Measurements from ENCODE around the gene PIK3R2.
A peak's percentile ranks its signal among the peaks of the same experiment; 100 is the strongest.
"Not testable (repeated sequence)": the region's sequence is repeated elsewhere in the genome, so short reads cannot be mapped to it uniquely, and the experiment has no call there.

The PIK3R2 gene

GRCh38 chr19:18155095-18156087 is 2.4 kb downstream of the PIK3R2 start:
- DNase-seq (ENCODE audit: low read depth), result no peak

GRCh38 chr19:18156268-18156667 is 3.3 kb downstream of the PIK3R2 start:
- DNase-seq (ENCODE audit: low read depth), result no peak

- no peak for DNase-seq (ENCODE audit: low read depth)
Observed at GRCh38 chr19:18156841-18157464, 4.0 kb downstream of the PIK3R2 start.

GRCh38 chr19:18157465-18158063 is 4.6 kb downstream of the PIK3R2 start:
- no peak for DNase-seq (ENCODE audit: low read depth)

- no peak for DNase-seq (ENCODE audit: low read depth)
Observed at GRCh38 chr19:18158467-18158866, 5.5 kb downstream of the PIK3R2 start.

- not testable (repeated sequence) for DNase-seq (ENCODE audit: low read depth)
Observed at GRCh38 chr19:18159059-18159616, 6.2 kb downstream of the PIK3R2 start.

GRCh38 chr19:18159810-18160209 is 6.8 kb downstream of the PIK3R2 start:
- no peak for DNase-seq (ENCODE audit: low read depth)

- DNase-seq (ENCODE audit: low read depth), result no peak
Observed at GRCh38 chr19:18160493-18160970, 7.6 kb downstream of the PIK3R2 start.

GRCh38 chr19:18160971-18161635 is 8.1 kb downstream of the PIK3R2 start:
- DNase-seq (ENCODE audit: low read depth), result peak; percentile 62

- no peak for DNase-seq (ENCODE audit: low read depth)
Observed at GRCh38 chr19:18161636-18162002, 8.7 kb downstream of the PIK3R2 start.

- DNase-seq (ENCODE audit: low read depth), result no peak
Observed at GRCh38 chr19:18164072-18164471, 11.1 kb downstream of the PIK3R2 start.

- DNase-seq (ENCODE audit: low read depth), result no peak
Observed at GRCh38 chr19:18165794-18166544, 13.0 kb downstream of the PIK3R2 start.

- DNase-seq (ENCODE audit: low read depth), result no peak
Observed at GRCh38 chr19:18167011-18167410, 14.0 kb downstream of the PIK3R2 start.

GRCh38 chr19:18167975-18168645 is 15.1 kb downstream of the PIK3R2 start:
- DNase-seq (ENCODE audit: low read depth), result no peak

- DNase-seq (ENCODE audit: low read depth), result no peak
Observed at GRCh38 chr19:18168673-18169381, 15.9 kb downstream of the PIK3R2 start.

- DNase-seq (ENCODE audit: low read depth), result no peak
Observed at GRCh38 chr19:18170714-18171255, 17.8 kb downstream of the PIK3R2 start.

- no peak for DNase-seq (ENCODE audit: low read depth)
Observed at GRCh38 chr19:18171605-18172327, 18.8 kb downstream of the PIK3R2 start.

GRCh38 chr19:18172331-18173053 is 19.5 kb downstream of the PIK3R2 start:
- no peak for DNase-seq (ENCODE audit: low read depth)
